ENCODE results near the gene IFIT2. TPM values are rescaled to one million over a fixed set of nuclear protein-coding genes. Genes with fewer than 3 reads are reported as not detected.
A peak's percentile ranks its signal among the peaks of the same experiment; 100 is the strongest.

IFIT2 gene
- total and polyA plus RNA-seq, 2 experiments from 2014 or later: 0.10 TPM; not detected in 1

DNA sequence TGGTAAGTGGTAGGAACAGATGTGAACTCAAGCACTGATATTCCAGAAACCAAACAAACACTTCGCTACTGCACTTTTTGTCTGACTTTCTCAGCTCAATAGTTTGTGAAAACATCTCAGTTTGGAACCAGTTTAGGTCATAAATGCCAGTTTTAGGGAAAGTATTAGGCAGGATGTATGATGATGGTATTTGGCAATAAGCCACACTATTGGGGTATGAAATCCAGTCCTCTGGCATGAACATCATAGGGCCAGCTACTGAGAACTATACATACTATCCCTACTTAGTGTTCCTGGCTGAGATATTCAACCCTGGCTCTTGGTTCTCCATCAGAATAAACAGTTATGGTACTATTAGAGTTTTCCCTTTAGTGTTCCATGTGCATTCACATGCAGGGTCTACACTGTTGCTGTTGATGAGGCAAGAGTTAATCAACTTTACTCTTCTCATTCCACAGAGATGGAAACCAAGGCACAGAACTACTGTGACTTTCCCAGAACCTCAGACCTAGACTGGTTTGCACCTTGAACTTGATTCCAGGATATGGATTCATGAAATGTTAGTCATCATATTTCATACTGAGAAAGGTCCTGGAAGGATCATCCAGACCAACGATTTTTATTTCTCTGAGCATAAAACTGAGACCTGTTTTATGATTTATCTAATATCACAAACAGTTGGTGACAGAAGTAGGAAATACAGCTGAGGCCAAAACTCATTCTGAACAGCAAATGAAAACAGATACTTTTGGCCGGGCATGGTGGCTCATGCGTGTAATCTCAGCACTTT lies 20.0 kb upstream of the IFIT2 start:
- H3F3A ChIP-seq (replicated peaks; ENCODE audit: low read depth): no peaks in the 10 kb centered on the region
- H3K27ac ChIP-seq (ENCODE audit: low read depth): no peak overlapping the region
- Mint-ChIP-seq H3K27ac (no peak overlapping the region), H3K9me3 (peaks cover 18% of the 10 kb centered on the region), H3K27me3 (ENCODE audit: insufficient read depth, low read depth, poor library complexity) (no peaks in the 10 kb centered on the region), H3K4me1 (peaks cover 24% of the 10 kb centered on the region), H3K36me3 (ENCODE audit: low read depth) (peaks cover 18% of the 10 kb centered on the region), H3K4me3 (no peak overlapping the region)
- no peak for ATAC-seq
- H3K9me2 ChIP-seq (ENCODE audit: insufficient read depth): no peaks in the 10 kb centered on the region; the same call in 1 of the 2 replicates
- no peaks in the 10 kb centered on the region for H3K36me3 ChIP-seq (ENCODE audit: insufficient read depth)
- H2AFZ ChIP-seq: no peak overlapping the region
- no peak for DNase-seq (ENCODE audit: low spot score)
- H4K20me1 ChIP-seq (replicated peaks; ENCODE audit: insufficient read depth): no peaks in the 10 kb centered on the region
- no peak overlapping the region for H3K4me3 ChIP-seq
- H3K79me2 ChIP-seq (replicated peaks; ENCODE audit: insufficient read depth): no peaks in the 10 kb centered on the region
- H3K27me3 ChIP-seq (ENCODE audit: insufficient read depth): no peaks in the 10 kb centered on the region
- no peak overlapping the region for H3K4me2 ChIP-seq
- TF ChIP-seq POLR2AphosphoS5 (IDR thresholded peaks at IDR 0.05; ENCODE audit: low read depth): no peak
- no peak for TF ChIP-seq EZH2 (IDR thresholded peaks at IDR 0.05; ENCODE audit: low read depth, unreplicated experiment)
- TF ChIP-seq STAT1 (IDR thresholded peaks at IDR 0.05; ENCODE audit: unreplicated experiment): no peak
- peaks cover 11% of the 10 kb centered on the region; the same call in 1 of the 2 replicates for H3K4me1 ChIP-seq (ENCODE audit: insufficient read depth)

- ATAC-seq (peak; percentile 60), DNase-seq (ENCODE audit: low spot score) (no peak)
- no peak overlapping the region for H3K4me3 ChIP-seq
- no peak overlapping the region; the same call in 1 of the 2 replicates for H3K27ac Mint-ChIP-seq
- no peak overlapping the region for H3K4me3 Mint-ChIP-seq
- no peaks in the 10 kb centered on the region; the same call in 1 of the 2 replicates for H3K9me2 ChIP-seq (ENCODE audit: insufficient read depth)
- peaks cover 11% of the 10 kb centered on the region; the same call in 1 of the 2 replicates for H3K4me1 ChIP-seq (ENCODE audit: insufficient read depth)
- no peaks in the 10 kb centered on the region for H3K79me2 ChIP-seq (replicated peaks; ENCODE audit: insufficient read depth)
- H3K27me3 ChIP-seq (ENCODE audit: insufficient read depth): no peaks in the 10 kb centered on the region
- no peaks in the 10 kb centered on the region for H3K27me3 Mint-ChIP-seq (ENCODE audit: insufficient read depth, low read depth, poor library complexity)
- H2AFZ ChIP-seq: peak overlapping the region; percentile 87
- no peaks in the 10 kb centered on the region for H4K20me1 ChIP-seq (replicated peaks; ENCODE audit: insufficient read depth)
- H3K4me2 ChIP-seq: peak overlapping the region; percentile 55; the same call in 1 of the 2 replicates
- H3F3A ChIP-seq (replicated peaks; ENCODE audit: low read depth): no peaks in the 10 kb centered on the region
- H3K36me3 Mint-ChIP-seq (ENCODE audit: low read depth): peaks cover 18% of the 10 kb centered on the region
- peaks cover 18% of the 10 kb centered on the region for H3K9me3 Mint-ChIP-seq
- no peak overlapping the region for H3K27ac ChIP-seq (ENCODE audit: low read depth)
- no peaks in the 10 kb centered on the region for H3K36me3 ChIP-seq (ENCODE audit: insufficient read depth)
- H3K4me1 Mint-ChIP-seq: peaks cover 23% of the 10 kb centered on the region
- no peak for TF ChIP-seq REST (IDR thresholded peaks at IDR 0.05; ENCODE audit: unreplicated experiment)
- no peak for TF ChIP-seq NANOG (IDR thresholded peaks at IDR 0.05; ENCODE audit: borderline replicate concordance)
- TF ChIP-seq STAT1 (IDR thresholded peaks at IDR 0.05; ENCODE audit: unreplicated experiment): no peak
- TF ChIP-seq EZH2phosphoT487 (IDR thresholded peaks at IDR 0.05; ENCODE audit: unreplicated experiment): no peak
- TF ChIP-seq ZNF331 (CRISPR knock-in tag; IDR thresholded peaks at IDR 0.05; ENCODE audit: low read depth): no peak
- TF ChIP-seq ZNF114 (CRISPR knock-in tag; IDR thresholded peaks at IDR 0.05): no peak
- TF ChIP-seq CTCF (conservative IDR thresholded peaks at IDR 0.05; ENCODE audit: low read depth in 2 of 2): no peak
- TF ChIP-seq, protein P1, sequence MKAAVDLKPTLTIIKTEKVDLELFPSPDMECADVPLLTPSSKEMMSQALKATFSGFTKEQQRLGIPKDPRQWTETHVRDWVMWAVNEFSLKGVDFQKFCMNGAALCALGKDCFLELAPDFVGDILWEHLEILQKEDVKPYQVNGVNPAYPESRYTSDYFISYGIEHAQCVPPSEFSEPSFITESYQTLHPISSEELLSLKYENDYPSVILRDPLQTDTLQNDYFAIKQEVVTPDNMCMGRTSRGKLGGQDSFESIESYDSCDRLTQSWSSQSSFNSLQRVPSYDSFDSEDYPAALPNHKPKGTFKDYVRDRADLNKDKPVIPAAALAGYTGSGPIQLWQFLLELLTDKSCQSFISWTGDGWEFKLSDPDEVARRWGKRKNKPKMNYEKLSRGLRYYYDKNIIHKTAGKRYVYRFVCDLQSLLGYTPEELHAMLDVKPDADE (IDR thresholded peaks at IDR 0.05): no peak
- no peak for TF ChIP-seq EZH2 (IDR thresholded peaks at IDR 0.05; ENCODE audit: low read depth, unreplicated experiment)
- no peak for TF ChIP-seq POLR2AphosphoS5 (IDR thresholded peaks at IDR 0.05; ENCODE audit: low read depth)
Measured at GRCh38 chr10:89283025-89283935, 18.6 kb upstream of the IFIT2 start.

All from GM23338 (cell line).